ENCODE data around the gene DLST.

DLST gene

DNA sequence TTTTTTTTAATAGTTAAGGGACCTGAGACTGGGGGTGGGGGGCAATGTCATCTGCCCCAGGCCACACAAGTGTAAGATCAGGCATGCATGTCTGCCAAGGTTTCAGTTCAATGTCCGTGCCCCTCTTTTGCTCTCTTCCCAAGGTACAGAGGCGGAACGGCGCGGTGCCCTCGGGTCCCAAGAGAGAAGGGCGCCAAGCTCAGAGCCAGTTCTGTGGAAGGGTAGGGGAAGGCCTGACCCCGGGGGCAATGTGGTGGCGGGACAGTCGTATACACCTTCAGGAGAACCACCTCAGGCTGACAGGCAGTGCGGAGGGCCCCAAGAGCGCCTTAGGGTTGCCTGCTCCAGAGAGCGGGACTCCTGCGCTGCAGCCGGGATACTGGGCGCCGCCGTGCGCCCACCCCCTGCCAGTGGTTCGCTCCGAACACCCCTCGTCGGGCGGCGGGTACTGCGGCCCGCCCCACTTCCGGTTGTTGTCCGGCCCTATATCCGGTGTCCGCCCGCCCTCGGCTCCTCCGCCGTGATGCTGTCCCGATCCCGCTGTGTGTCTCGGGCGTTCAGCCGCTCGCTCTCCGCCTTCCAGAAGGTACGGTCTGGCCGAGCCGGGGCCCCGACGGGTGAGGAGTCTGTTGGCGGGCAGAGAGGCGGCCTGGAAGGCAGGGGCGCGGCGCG lies at the start of gene DLST:
Gene DLST, plus strand, starts transcription at position 486 of the 672 bp plus-strand sequence. Its CDS starts 38 bp downstream, at position 524.
- peak; percentile 88 for DNase-seq (ENCODE audit: low spot score)

DNA sequence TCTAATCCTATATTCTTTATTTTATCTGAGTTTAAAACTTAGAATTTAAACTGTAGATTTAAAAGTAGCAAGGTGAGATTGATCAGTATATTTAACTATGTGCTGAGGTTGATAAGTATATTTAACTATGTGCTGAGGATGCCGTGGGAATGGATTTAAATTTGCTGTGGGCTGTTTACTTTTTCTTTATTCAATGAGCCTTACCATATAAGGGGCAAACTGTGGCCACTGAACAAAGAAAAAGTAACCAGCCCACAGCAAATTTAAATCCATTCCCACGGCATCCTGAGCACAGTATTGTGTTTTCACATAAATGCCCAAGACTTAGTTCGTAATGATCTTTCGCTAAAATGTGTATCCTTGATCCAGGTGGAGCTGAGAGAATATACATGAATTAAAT lies 48.9 kb upstream of the DLST start:
- no peak for DNase-seq (ENCODE audit: low spot score)

DNA sequence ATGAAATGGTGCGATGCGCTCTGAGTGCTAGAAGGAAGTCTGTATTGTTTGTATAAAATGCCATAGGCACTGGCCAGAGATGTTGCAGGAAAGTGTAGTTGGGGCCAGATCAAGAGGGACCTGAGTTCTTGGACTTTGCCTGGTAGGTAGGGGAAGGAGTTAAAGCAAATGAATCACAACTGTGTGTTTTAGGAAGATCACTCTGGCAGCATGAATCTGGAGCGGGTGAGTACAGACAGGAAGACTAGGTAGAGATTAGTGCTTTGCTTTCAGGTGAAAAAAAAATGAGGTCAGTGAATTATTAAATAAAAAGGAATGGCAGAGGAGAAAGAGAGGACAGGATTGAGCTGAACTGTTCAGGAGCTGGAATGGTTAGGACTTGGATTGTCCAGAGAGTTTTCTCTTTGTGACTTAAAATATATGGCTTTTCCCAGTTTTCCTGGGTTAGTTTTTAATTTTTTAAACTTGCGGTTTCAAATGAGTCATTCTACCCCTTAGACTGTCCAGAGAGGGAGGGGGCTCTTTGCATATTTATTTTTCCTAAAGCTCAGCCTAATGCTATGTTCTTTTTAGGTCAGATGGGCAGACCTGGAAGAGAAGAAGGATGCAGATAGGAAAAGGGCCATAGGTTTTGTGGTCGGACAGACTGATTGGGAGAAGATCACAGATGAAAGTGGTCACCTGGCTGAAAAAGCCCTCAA lies 46.9 kb upstream of the DLST start:
- no peak for DNase-seq (ENCODE audit: low spot score)

DNA sequence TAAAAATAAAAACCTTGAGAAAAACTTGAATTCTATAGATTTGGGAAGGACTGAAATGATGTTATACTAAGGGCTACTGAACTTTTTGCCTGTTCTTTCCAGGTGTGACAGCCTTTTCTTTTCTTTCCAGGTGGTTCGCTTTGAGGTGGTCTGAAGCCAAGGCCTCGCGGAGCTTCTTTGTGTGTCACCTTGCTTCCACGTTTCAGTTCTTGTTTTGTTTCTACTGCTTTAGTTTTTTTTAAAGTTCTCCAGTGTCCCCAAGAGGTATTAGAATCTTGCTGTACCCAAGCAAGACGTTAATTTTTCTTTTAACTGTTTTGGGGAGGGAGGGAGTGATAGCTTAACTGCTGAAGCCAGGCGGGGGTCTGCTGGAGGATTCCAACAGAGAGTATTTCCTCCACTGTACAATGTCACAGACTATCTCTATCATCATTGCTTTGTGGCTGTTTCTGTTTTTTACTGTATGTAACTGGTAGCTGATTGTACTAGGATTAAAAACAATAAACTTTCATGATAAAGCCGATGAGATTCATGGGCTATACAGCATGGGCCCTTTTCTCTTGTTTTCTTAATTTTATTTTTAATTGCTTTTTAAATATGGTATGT lies 46.0 kb upstream of the DLST start:
- no peak for DNase-seq (ENCODE audit: low spot score)

DNA sequence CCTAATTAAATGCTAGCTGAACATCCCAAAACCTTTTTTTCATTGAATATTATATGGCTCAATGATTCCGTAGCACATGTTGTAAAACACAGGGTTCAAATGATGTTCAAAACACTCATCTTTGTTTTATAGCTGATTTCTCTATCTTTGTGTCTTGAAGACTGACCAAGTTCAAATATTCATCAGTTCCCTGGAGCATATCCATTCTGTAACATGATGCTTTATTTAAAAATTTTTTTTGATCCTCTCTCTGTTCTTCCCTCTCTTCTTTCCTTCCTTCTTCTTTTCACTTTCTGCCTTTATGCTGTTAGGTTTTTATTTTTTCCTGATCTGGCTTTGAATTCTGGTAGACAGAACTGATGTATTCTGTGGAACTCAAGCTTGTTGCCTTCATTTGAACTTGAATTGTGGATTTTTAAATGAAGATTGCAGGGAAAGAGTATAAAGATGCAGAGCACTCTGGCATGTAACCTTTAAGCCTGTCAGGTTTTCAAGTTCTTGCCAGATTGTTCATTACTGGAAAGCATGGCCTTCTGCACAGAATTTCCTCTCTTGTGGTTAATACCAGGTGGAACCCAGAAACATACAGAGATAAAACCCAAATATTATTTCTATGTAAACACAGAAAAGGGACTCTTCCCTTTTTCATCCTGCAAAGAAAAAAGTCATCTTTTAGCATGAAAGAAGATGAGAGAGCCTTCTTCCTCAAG lies 45.3 kb upstream of the DLST start:
- DNase-seq (ENCODE audit: low spot score) = no peak

DNA sequence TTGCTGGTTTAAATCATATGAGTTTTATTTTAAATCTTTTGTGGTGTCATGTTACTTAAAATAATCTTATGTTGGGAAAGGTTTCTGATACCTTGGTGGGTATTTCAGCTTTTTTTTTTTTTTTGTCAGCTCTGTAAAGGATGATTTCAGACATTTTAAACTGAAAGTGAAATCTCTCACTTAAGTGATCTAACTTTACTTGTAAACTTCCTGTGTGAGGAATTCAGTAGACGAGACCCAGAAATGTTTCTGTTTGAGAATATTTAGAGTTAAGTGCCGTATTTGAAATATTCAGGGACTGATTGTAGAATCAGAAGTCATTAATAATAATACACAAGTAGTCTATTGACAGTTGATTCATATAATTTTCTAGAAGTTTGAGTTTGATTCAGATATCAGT lies 43.5 kb upstream of the DLST start:
- DNase-seq (ENCODE audit: low spot score) = no peak

DNA sequence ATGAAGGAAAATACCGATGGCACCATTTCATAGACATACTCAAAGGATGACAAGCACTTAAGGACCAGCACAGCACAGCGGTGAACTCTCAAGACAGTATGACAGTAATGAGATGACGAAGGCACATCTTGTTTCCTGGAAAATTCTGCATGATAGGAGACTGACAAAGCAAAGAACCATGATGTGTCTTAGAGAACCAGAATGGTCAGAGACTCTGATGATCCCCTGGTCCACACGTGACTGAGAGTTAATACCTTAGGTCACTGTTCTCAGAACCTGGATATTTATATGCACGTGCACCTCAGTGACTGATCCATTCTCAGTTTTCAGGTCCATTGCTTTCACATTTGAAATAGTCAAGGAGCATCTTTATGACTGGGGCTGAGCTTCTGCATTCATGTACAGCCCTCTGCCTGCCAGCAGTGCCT lies 41.1 kb upstream of the DLST start:
- DNase-seq (ENCODE audit: low spot score) = no peak

DNA sequence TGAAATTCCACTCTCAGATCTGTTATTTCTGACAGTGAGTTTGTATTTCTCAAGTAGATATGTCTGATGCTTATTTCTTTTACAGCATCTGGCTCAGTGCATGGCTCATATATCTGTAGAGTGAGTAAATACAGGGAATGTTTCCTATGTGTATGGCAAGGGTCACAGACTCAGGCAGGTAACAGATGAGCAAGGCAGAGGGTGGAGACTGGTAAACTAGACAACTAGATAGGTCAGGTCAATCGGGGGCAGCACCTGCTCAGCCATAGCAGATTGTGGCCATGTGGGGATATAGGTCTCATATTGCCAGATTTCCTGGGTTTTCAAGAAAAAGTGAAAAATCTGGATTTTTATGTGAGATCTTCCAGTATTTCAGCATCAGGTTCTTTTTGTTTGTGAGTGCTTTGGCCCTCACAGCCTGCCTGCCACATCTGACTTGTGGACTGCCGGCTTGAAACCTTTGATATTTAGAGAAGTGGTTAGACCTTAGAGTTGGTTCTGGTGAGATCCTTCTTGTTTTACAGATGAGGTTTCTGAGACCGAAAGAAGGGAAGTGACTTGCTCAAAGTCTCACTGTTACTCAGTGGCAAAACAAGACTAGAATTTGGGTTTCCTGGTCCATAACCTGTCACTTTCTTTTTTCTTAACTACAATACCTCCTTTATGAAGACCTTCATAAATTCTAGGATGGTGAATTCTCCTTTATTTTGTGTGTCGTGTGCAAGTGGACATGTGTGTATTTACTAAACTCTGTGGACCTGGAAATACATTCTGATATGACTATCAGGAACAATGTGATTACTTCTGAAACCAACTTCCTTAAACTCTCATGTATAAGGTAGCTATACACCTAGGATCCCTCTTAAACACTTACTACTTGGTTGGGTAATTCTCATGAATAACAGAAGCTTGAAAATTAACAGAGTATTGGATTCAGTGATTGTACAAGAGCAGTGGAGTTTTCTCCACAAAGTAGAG lies 40.2 kb upstream of the DLST start:
- no peak for DNase-seq (ENCODE audit: low spot score)

DNA sequence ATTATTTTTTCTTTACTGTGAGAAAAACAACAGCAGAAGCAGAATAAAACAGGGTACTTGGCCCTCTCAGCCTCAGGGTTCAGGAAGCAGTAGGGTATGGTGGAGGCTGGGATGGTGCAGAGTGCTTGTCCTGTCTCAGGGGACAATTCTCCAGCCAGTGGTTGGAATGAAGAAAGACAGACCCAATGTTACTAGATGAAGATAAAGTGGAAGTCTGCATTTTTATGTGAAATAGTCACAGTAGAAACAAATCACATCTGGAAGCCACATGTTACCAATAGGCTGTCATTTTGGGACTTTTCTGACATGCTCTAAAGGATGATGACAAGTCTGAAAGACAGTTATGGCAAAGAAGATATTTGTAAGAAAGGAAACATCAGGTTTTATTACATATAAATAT lies 38.1 kb upstream of the DLST start:
- DNase-seq (ENCODE audit: low spot score) = no peak

DNA sequence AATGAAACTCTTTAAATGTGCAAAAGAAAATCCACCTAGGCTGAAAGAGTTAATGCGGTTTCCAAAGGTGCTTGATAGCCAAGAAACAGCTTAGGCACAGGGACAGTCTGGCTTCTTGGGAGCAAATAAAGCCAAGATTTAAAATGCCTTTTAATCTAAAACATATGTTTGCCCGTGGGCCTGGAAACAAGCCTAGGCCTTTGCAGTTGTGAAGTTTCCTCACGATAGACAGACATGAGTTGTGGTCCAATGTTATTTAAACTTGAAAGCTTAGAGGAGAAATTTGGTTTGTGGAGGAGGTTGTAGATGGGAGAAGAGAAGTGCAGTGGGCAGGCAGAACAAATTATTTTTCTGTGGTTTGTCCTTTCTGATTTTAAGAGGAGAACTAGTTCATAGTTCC lies 35.5 kb upstream of the DLST start:
- no peak for DNase-seq (ENCODE audit: low spot score)

DNA sequence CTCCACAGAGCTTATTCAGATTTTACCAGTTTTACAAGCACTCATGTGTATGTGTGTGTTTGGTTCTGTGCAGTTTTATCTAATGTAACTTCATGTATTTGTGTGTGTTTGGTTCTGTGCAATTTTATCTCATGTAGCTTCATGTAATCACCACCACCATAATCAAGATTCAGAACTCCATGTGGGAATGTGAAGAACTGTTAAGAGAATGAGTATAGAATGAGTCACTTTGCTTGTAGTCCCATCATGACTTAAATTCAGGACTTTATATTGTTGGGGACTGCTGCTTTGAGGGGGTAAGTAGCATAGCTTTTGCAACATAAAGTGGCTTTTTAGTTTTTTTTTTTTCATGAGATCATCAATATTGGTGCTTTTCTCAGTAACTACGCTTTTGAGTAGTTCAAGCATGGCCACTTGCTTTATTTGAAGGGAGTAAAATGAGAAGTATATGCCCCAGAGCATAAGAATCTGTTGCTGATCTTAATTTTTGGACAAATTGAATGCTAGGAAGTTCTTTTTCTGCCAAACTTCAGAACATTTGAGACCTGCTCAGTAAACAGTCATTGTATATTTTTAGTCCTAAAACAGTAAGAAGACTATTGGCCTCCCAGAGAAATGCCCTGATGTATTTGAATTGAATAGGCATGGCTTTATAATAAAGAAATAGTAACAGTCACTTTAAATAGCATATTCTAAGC lies 34.6 kb upstream of the DLST start:
- no peak for DNase-seq (ENCODE audit: low spot score)

DNA sequence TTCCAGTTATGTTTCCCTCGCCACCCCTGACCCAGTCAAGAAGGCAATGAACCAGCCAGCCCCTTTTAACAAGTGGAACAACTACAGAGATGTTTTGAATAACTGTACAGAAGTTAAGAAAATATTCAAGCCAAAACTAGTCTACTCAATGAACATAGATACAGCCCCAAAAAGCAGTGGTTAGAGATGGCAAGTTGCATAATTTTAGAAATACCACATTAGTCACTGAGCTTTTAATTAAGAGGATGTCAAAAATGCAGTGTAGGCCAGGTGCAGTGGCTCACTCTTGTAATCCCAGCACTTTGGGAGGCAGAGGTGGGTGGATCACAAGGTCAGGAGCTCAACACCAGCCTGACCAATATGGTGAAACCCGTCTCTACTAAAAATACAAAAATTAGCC lies 32.9 kb upstream of the DLST start:
- no peak for DNase-seq (ENCODE audit: low spot score)

DNA sequence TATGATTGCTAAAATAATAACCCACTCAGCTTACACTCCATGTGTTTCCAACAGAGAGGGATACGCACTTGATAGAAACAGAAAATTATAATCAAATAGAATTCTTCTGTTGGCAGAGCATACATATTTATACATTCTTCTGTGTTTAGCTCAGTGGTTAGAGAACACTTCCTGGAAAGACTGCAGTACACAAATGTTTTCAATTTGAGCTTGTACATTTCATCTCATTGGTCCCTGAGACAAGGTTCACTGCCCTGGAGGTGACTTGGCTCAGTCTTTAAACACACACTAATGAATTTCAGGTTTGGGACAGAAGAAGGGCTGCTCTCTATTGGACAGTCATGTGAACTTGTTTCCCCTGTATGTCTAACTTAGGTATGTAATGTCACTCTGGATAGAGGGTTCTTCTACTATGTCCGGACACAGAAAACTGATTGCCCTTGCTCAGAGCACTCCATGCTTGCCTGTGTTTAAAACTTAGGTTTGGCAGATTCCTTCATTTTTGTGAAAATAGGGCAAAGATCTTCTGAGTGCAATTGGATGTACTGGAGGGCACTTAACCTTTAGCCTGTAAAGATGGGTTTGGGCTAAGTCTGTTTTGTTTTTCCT lies 28.7 kb upstream of the DLST start:
- DNase-seq (ENCODE audit: low spot score) = no peak

DNA sequence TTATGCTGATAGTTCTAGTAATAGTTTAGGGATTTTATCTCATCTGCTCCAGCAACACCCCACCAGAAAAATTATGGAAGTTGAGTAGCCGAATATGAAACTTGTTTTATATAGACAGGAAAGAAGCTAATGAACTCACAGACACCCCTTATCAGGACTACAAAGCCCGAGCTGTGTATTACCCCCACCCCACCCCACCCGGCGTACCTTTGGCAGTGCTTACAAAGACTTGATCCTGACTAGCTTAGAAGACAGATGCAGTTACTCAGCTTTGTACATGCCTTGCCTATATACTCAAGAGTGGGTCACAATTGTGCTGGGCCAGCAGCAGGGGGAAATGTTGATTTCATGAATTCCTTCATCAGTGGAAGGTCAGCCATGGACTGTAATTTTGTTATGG lies 28.1 kb upstream of the DLST start:
- no peak for DNase-seq (ENCODE audit: low spot score)

DNA sequence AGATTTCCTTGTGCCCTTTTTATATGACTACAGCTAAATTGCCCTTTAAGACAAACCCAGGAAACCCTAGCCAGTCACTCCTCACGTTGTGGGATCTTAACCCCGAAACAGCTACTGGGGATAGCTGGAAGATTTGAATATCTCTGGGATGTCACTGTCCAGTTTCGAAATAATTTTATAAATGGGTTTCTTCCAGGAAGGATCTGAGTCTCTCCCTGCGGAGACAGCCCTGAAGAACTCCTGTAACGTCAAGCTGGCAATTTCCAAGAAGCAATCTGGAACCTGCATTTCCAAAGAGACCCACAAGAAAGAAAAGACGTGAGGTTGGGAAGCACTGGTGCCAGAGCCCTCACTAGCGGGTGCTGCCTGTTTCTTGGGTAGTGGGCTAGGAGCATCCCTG lies 26.7 kb upstream of the DLST start:
- DNase-seq (ENCODE audit: low spot score) = no peak

DNA sequence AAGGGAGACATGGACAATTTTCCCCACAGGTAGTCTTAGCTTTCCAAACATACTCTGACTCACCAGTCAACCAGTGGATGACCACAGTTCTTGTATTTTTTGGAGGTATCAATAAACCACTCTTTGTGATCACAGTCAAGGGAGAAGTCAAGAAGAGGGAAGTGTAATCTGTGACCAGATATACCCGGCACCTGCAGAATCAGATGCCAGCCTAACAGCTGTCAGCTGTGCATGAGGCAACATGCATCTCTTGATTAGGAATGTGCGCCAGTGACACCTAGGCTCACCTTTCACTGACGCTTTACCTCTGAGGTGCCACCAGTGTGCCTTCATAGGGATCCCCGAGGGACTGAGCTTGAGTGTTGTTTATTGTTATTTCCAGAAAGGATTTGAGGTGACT lies 25.8 kb upstream of the DLST start:
- DNase-seq (ENCODE audit: low spot score) = no peak

DNA sequence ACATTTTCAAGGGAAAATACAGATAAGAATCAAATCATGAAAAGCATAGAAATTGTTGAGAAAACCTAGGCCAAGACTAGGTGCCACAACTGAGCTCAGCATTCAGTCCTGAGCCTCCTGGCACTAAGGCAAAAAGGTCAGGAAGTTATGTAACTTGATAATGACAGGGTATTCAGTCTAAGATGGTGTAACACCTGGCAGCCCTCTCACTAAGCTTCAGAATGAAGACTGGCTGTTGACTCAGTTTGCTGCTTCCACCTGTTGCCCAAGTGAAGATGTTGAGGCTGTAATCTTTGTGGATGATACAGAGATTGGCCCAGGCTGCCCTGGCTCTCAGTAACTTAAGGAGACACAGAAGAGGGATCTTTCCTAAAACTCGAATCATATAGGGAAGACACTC lies 25.4 kb upstream of the DLST start:
- no peak for DNase-seq (ENCODE audit: low spot score)

DNA sequence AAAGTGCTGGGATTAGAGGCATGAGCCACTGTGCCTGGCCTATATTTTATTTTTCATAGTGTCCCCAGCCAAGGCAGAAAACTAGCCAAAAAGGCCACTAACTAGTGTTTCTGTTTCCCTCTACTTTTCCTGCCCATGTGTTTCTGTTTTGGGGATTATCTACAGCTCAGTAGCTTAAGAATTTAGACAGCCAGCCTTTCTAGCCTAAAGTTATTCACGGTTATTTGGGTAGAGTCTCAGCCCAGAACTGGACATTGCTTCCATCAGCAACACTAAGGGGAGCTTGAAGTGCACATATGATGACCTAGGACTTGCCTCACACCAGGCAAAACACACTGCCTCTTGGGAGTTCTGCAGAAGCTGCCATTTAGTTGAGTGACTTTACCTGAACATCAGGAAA lies 23.7 kb upstream of the DLST start:
- no peak for DNase-seq (ENCODE audit: low spot score)

DNA sequence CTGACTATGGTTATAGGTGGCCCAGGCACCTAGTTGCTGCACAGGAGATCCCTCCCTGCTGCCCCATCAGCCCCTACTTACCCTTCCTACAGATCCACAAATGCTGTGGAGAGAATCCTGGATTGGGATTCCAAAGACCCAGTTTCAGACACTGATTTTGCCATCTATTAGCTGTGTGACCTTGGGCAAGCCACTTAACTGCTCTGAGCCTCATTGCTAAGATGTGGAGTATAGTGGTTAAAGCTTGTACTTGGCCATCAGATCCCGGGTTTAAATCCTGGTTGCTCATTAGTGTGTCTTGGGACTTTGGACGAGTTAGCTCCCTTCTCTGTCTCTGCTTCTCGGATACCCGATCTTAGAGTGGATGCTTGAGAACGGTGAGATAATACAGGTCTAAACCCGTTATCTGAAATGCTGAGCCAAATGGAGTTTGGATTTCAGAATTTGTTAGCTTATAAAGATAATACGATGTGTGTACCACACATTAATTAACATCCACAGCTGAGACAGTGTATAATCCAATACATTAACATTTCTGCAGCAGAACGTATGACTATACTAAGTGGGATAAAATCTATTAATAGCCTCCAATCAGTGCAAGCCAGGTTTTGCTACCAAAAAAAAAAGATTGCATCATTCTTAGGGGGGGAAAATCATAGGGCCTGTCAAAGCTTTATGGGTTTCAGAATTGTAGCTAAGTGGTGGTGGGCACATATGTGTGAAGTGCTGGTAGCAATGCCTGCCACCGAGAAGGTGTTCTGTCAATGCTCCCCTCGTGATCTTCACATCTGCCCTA lies 21.8 kb upstream of the DLST start:
- no peak for DNase-seq (ENCODE audit: low spot score)
